GM18526 (cell line): ENCODE measurements around the gene NAGA.

ENCODE experiments used
- POLR2A ChIP-seq: IDR thresholded peaks from 3 replicates; pipeline ENCODE4 v1.6.1; 2011; ENCODE audit not compliant: insufficient read length; ENCODE audit errors: extremely low read depth

Gene NAGA

GRCh38 chr22:42078469-42079318 lies 8.1 kb upstream of the NAGA start:
- no peak for TF ChIP-seq POLR2A

GRCh38 chr22:42077486-42078125 lies 7.0 kb upstream of the NAGA start:
- no peak for TF ChIP-seq POLR2A

- TF ChIP-seq POLR2A: no peak
Observed at GRCh38 chr22:42076764-42077485, 6.3 kb upstream of the NAGA start.

GRCh38 chr22:42074846-42075676 lies 4.4 kb upstream of the NAGA start:
- TF ChIP-seq POLR2A: no peak

- no peak for TF ChIP-seq POLR2A
Observed at GRCh38 chr22:42074132-42074811, 3.7 kb upstream of the NAGA start, which contains the start of gene PHETA2. Gene PHETA2 (plus strand): TSS chr22:42074248. CDS start chr22:42077294, 3,046 bp downstream.

- no peak for TF ChIP-seq POLR2A
Observed at GRCh38 chr22:42073621-42074041, 3.0 kb upstream of the NAGA start.

GRCh38 chr22:42072606-42073330 lies 2.2 kb upstream of the NAGA start:
- no peak for TF ChIP-seq POLR2A

GRCh38 chr22:42069801-42070516 lies 653 bp downstream of the NAGA start:
- no peak for TF ChIP-seq POLR2A

- no peak for TF ChIP-seq POLR2A
Observed at GRCh38 chr22:42068291-42068690, 2.3 kb downstream of the NAGA start.

GRCh38 chr22:42067671-42068251 lies 2.9 kb downstream of the NAGA start:
- no peak for TF ChIP-seq POLR2A

- TF ChIP-seq POLR2A: no peak
Observed at GRCh38 chr22:42066937-42067336, 3.7 kb downstream of the NAGA start.

- TF ChIP-seq POLR2A: no peak
Observed at GRCh38 chr22:42066126-42066761, 4.4 kb downstream of the NAGA start.
